Activated CD4-positive, alpha-beta T cell treated with anti-CD3 and anti-CD28 coated beads, Interleukin-2, amount 50 U/mL, for 24 hours (primary cell): ENCODE results near the gene GOLGA2.
A peak's percentile ranks its signal among the peaks of the same experiment; 100 is the strongest.

Experiments
- DNase-seq, 2 donors: peaks; one replicate each; pipeline ENCODE4 v3.0.0-alpha.2; 2020; ENCODE audit warnings: low read depth in 1 of 2, low spot score in 1 of 2

The GOLGA2 gene

GRCh38 chr9:128260340-128260739 lies 15.5 kb downstream of the GOLGA2 start:
- no peak for DNase-seq

DNA sequence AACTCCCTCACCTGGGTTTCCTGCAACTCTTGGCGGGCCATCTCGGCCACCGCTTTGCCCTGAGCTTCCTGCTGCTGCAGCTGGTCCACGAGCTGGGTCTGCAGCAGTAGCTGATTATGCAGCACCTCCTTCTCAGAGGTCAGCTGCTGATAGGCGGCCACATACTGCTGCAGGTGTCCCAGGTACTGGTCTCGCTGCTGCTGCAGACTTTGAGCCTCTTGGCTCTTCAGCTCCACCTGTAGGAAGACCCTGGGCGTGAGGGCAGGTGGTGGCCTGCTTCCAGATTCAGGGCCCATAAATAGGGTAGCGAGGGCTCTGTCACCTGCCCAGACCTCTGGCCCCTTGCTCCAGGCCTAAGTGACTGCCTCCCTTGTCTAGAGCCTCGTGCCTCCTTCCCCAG lies 16.7 kb downstream of the GOLGA2 start:
- no peak for DNase-seq

GRCh38 chr9:128258326-128258725 lies 17.5 kb downstream of the GOLGA2 start:
- no peak for DNase-seq

DNA sequence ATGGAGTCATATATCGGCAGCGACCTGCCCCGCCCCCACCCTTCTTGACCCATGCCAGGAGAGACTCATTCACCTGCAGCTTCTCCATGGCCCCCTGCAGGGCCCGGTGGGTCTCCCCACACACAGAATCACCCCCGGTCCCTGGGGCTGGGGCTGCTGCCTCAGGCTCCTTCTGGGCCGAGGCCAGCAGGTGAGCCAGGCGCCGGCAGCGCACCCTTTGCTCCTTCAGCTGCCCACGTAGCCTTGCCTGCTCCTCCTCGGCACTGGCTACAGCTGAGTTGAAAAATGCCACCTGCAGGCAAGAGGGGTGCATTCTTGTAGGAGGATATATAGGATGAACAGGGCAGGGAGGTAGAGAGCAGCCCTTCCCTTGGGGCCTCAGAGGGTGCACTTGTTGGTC lies 17.9 kb downstream of the GOLGA2 start:
- DNase-seq: no peak

GRCh38 chr9:128257086-128257825 lies 18.6 kb downstream of the GOLGA2 start:
- DNase-seq: no peak

- DNase-seq: peak; percentile 24 to 34
These were observed 20.7 kb downstream of the GOLGA2 start for GRCh38 chr9:128254855-128255759.

GRCh38 chr9:128254362-128254761 lies 21.4 kb downstream of the GOLGA2 start:
- no peak for DNase-seq

DNA sequence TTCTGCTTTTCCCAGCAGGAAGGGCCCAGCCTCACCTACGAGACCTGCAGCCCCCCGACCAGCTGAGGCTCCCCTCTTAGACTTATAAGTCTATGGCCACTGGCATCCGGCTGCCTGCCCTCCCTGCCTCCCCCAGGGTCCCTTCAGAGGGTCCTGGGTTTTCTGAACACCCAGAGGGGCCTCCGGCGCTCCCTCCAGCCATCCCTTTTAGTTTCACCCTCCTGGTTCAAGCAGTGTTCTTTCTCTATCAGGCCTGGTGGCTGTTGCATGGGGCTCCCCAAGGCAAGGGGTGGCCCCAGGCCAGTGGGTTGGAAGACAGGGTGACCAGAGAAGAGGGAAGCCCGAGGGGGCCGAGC lies 21.8 kb downstream of the GOLGA2 start:
- DNase-seq: no peak

DNA sequence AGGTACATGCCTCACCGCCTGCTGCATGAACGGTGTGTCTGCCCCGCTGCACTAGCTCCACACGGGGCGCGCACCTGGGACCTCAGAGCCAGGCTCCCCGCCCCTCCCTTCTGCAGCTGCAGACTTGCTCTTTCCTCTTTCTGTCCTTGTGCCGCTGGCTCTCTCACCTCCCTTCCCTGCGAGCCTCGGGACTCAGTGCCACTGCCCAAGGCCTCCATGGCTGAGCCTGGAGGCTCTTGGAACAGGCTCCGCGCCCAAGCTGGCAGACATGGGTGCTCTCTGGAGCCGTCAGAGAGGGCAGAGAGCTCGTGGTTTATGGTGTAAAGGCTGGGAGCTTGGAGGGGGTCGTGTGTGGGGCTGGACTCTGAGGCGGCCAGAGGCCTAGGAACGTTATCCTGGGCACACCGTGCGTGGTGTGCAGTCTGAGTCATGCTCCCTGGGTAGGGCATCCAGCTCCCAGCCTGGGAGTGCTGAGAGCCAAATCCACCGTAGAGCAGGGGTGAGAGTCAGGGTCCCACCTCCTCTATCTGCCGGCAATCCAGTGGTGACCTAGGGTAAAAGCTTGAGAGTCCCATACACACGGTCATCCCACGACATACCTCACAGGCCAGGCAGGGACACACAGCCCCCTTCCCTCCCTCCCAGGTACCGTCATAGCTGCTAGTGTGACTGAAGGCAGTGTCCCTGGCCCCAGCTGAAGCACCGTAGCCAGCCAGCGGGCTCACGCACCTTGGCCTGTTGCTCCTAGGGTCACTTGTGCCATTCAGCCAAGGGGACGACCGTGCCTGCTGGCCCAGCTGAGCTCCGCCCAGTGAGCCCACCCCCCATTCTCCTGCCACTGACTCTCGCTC lies 22.4 kb downstream of the GOLGA2 start:
- DNase-seq: no peak

DNA sequence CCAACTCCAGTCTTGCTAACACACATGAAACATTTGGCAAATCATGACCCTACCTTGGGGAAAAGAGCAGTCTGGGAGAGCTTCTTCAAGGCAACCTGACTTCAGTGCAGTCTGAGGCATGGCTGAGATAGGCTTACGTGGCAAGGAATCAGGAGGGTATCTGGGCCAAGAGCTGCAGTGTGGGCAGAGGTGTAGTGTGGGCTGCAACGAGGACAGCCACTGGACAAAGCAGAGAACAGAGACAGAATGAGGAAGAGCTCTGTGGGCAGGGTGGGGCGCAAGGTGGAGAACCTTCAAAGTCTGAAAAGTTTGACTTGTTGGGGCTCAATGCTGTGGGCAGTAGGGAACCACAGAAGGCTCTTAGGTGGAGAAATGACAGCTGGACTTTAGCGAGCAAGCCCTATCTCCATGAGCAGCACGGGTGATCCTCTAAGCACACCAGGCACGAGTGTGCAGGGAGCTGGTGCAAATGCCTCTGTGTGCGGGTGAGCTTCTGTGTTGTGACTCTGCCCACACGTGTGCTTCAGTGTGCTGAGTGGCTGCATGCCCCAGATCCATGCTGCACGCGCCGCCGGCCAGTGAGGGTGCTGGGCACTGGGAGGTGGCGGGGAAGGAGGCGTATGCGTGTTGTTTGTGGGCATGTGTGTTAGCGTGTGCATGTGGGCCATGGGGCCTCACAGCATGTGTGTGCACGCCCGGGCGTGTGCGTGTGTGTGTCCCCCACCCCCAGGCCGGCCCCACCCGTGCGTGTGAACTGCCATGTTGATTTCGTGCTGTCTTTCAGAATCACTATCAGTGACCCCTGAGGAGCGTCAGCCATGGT lies 23.3 kb downstream of the GOLGA2 start:
- no peak for DNase-seq

GRCh38 chr9:128251732-128252100 lies 24.1 kb downstream of the GOLGA2 start:
- DNase-seq: no peak

- DNase-seq: no peak
These were observed 24.7 kb downstream of the GOLGA2 start for GRCh38 chr9:128250839-128251731.

GRCh38 chr9:128249908-128250838 lies 25.6 kb downstream of the GOLGA2 start:
- DNase-seq: peak; percentile 96 to 98

GRCh38 chr9:128249558-128249907 lies 26.3 kb downstream of the GOLGA2 start:
- DNase-seq: no peak

DNA sequence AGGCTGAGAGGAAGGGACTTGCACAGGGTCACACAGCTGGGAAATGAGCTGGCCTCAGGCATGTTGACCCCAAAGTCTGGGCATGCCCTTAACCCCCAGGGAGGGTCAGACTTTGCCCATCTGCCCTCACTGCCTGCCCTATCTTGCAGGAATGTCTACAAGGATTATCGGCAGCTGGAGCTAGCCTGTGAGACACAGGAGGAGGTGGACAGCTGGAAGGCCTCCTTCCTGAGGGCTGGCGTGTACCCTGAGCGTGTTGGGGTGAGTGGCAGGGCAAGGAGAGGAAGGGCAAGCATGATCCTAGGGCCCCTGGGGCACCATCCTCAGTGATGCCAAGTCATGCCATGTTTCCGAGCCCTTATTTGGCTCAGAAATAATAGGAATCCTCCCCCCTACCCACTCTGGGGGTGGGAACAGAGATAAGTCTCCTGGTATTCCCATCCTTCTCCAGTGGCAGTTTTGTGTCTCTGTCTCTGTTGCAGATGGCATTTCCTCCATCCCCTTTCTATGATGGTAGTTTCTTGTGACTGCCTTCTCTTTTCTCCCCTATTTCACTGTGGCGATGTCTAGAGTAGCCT lies 28.5 kb downstream of the GOLGA2 start:
- no peak for DNase-seq

- DNase-seq: no peak
These were observed 29.3 kb downstream of the GOLGA2 start for GRCh38 chr9:128246471-128246870.

- DNase-seq: no peak
These were observed 30.2 kb downstream of the GOLGA2 start for GRCh38 chr9:128245421-128246151.

DNA sequence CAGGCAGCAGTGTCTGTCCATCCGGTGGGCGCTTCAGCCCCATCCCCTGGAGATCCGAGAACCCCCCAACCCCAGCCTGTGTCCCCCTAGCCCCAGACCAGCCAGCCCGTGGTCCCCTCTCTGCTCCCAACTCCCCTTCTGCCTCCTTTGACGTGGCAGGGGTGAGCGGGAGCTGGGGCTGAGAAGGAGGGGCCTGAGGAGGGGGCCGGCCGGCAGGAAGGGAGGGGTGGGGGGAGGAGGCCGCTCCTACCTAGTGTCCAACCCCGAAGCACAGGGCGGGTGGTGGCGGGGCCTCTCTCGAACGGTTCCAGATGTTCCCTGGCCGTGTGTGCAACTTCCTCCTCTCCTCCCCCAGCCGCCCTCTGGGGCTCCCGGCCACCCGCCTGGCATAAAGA lies 31.0 kb downstream of the GOLGA2 start:
- no peak for DNase-seq
